GM21786 (cell line): ENCODE measurements around the gene ALPK3.

ENCODE experiments used
- ATAC-seq: cut with Tn5 transposase; IDR thresholded peaks from one replicate; pipeline ENCODE4 v1.9.1; 2021; ENCODE audit not compliant: unreplicated experiment

ALPK3 gene

DNA sequence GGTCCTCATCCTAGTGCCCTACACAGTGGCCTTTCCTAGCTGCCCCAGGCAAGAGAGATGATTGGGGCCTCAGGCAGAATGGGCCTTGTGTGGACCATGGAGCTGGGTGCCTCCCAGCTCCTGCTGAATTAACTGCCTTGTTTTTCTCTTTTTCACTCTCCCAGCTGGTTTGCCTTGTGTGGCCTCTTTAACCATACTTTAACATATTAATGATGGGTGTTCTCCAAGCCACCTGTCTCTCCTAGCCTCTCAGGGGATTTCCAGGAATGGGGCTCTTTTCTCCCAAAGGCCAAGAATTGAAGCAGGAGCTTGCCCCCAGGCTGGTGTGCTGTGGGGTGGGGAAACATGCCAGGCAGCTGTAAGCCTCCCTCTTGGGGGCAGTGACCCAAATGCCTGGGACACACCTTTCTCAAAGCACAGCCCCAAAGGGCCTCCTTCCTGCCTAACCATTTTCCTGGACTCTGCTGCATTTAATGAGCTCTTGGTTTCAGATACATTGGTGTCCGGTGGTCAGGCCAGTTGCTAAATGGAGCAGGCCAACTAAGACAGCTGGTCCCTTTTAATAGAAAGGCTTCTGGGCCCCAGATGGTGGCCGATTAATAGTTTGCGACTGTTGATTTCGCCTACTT lies 5.6 kb downstream of the ALPK3 start:
- no peak for ATAC-seq

DNA sequence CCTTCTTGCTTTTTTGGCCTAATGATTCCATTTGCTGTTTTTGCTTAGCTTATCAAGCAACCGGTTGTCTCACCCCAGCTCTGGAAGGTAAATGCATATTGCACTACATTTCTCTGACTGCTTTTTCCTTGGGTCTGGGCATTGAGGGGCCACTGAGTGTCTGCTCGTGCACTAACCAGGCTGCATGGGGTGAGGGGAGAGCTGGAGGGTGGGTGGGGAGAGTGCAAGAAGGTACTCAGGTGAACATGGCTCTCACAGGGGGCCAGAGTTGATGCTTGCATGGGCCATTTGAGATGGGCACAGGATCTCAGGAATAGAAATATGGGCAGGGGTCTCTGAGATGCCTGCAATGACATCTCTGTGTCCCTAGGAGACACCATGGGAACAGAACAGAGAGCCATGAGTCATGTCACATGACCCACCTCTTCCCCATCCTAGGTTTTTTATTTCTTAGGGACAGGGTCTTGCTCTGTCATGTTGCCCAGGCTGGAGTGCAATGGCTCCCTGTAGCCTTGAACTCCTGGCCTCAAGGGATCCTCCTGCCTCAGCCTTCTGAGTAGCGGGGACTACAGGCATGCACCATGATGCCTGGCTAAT lies 6.2 kb downstream of the ALPK3 start:
- no peak for ATAC-seq

DNA sequence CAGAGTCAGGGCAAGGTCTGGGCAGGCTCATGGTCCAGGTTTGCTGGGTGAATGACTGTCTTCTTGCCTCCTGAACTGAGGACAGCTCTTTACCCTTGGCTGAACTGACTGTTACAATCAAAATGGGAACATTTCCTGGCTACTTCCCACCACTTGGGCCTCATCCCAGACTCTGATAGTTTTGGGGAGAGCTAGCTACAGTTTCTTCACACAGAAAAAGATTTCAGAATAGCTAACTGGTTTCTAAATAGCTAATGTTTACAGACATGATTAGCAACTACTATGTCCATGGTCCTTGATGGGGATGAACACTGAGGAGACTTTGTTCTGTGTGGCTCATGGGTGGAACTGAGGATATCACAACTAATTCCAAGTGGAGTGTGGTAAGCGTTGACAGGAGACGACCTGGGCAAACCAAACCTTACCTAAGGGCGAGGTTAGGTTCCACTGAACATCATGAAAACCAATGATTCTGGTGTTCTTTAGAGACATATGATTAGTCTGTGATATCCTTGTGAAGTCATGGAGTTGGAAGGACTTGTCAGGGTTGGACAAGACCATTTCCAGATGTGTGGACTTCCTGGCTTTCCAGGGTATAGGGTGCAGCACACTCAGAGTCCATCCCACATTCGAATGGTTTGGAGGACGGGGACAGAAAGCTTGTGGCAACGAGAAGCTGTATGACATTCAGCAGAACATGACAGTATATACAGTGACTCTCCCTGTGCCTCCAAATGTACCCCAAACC lies 7.3 kb downstream of the ALPK3 start:
- ATAC-seq = no peak

DNA sequence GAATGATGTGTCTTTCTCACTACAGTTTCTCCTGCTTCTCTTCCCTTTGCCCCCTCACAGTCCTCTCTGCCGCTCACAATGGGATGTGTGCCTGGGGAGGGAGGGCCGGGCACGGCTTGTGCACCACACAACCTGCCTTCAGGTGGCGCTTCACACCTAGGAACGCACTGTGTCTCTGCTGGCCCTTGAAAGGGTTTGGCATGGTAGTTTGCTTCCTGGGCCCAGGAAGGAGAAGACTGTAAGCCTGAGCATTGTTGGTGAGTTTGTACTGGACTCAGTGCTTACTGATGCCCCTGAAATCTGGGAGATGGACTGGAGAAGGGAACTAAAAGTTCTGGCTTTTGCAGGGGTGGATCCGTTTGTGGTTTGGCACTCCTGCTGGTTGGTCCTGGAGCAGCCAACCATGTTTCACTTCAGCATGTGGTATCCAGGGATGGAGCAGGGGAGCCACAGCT lies 9.2 kb downstream of the ALPK3 start:
- no peak for ATAC-seq

DNA sequence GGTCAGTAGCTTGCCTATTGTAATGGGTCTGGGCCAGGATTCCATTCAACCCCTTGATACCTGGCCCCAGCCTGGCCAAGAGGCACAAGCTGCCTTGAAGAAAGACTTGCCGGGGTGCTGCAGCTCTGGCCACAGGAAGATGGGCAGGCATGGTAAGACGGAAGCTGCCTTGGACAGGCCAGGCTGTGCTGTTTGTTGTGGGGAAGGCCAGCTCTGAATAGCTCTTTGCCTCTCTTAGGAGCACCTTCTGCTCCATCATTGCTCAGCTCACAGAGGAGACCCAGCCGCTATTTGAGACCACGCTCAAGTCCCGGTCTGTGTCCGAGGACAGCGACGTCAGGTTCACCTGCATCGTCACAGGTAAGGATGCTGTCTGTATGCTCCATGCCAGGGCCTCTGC lies 10.1 kb downstream of the ALPK3 start:
- no peak for ATAC-seq

DNA sequence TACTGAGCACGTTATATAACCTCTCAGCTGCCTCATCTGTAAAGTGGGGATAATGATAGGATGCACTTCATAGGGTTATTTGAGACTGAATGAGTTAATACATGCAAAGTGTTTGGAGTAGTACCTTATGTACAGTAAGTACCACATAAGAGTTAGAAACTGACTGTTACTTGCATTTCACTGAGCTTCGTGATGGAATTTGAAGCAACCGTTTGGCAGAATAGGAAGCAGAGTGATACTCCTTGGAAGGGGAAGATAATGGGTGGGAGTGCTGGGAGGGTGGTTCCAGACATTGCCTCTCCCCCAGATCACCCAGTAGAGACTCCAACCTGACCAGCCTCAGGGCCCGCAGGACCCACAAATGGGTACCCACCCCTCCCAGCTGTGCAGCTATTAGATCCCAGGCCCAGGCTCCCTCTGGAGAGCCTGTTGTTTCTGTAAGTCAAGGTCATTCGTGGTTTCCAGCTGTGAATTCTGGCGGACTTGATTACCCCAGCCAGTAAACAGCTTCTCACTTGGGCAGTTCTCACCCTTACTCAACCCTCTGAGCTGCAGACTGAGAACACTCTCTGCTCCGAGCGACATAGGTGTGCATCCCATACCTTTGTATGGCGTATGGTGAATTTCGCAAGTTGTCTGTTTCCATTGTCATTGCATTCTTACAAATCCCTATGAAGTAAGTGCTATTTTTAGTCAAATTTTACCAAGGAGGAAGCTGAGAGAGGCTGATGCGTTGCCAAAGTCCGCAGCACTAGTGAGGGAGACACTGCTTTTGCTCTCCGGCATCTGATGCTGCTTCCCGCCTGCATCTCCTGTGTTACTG lies 11.1 kb downstream of the ALPK3 start:
- no peak for ATAC-seq

DNA sequence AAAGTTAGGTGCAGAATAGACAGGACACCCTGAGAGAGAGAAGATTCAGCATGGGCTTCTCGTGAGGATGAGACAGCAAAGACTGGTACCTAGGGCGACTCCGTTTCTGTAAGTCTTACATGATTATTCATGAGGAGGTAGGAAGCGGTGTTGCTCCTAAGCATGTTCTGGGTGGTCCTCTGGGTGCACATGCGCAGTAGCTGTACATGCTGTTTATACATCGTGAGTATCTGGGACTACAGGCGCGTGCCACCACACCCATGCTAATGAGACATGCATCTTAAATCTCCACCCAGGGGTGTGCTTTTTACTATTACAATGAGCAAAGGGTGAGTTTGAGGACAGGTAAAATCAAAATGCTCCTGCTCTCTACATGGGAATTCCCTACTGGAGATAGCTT lies 12.3 kb downstream of the ALPK3 start:
- ATAC-seq = no peak

DNA sequence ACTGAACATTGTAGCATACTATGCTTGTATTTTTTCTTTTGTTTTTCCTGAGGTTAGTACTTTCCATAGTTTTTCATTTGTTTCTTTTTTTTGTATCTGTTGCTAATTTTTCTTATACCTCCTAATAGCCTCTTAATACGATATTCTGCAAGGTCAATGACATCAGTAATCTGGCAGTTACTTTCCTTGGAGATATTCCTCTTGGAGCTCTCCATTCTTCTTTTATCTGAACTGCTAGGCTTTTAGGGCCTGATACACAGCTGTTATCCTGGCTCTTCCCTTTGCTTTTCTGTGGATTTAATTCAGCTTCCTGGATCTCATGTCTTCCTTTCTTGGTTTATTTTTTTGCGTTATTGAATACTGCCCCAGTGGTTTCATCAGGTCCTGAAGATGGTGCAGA lies 12.9 kb downstream of the ALPK3 start:
- no peak for ATAC-seq

DNA sequence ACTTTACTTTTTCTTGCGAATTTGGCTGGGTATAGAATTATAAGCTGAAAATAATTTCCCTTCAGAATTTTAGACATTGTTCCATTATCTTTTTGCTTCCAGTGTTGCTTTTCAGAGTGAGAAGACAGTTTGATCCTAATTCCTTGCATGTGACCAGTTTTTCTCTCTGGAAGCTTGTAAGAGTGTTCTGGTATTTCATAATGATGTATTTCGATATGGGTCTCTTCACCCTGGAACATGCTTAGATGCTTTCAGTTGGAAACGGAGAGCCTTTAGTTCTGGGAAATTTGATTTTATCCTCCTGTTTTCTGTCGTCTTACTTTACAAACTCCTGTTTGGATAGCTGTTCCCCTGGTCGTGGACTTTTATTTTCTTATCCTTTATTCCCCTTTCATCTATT lies 13.9 kb downstream of the ALPK3 start:
- ATAC-seq = no peak

DNA sequence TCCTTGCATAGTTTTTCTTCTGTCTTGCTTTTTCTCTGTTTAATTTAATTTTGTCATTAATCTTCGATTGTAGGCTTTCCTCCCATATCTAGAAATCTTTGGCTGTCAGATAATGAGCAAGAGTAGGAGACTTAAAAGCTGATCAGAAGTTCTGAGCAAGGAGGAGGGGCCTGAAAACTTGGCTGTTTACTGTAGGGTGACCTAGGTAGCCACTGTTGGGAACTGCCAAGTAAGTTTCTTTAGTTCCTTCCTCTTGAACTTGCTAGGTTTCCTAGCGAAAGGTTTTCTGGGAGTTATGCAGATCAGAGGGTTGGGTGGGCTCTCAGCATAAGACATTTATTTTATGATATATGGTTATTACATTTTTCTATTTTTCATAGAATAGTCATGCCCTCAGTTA lies 14.5 kb downstream of the ALPK3 start:
- ATAC-seq = no peak

DNA sequence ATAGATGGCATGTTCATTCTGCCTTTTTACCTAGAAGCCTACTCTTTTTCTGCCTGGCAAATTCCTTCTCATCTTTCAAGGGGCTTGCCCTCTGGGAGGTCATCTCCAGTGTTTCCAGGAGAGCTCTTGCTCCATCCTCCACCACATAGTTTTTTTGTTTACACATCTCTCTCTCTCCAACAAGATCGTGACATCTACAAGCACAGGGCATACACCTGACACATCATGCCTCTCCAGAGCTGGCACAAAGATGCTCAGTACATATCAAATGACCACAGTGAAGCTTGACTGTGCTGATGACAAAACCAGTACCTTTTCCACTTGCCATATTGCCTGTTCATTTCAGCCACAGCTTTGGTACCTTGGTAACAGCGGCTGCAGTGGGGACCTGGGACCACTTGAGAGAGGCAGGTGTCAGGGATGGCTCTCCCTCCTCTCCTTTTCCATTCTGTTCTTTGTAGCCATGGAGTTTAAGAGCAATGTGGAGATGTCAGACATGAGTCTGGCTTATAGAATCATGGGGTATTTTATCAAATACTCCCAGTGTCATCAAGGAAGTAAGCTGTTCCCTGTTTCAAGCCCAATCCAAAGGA lies 15.4 kb downstream of the ALPK3 start:
- no peak for ATAC-seq

DNA sequence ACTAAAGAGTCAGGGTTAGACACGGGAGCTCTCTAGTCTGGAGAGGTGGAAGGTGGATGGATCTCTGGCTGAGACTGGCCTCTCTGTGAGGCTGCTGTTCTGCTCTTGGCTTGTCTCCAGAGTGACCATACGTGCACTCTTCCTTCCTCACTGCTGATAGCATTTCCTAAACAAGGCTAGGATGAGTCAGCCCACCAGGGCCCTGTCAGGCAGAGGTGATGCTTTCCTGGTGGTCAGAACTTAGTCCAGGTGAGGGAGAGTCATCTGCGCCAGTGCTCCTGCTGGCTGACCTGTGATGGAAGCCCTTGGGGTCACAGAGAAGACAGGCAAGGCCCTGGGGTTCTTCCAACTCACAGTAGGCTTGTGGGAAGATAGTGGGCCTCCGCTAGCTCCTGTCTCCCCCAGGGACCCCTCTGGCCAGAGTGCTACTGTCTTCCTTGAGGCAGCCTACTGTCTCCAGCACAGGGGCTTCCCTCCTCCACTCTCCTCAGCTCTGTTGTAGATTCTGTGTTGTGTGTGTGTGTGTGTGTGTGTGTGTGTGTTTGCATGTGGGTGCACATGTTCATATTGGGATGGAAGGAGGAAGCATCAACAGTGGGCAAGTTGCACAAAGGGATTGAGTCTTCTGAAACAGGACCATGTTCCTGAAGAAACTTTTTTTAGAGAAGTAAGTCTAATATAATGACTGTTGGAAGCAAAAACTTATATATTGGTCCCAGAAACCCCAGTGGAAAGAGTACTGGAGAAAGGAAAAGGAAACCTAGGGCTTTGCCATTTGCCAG lies 16.5 kb downstream of the ALPK3 start:
- no peak for ATAC-seq

DNA sequence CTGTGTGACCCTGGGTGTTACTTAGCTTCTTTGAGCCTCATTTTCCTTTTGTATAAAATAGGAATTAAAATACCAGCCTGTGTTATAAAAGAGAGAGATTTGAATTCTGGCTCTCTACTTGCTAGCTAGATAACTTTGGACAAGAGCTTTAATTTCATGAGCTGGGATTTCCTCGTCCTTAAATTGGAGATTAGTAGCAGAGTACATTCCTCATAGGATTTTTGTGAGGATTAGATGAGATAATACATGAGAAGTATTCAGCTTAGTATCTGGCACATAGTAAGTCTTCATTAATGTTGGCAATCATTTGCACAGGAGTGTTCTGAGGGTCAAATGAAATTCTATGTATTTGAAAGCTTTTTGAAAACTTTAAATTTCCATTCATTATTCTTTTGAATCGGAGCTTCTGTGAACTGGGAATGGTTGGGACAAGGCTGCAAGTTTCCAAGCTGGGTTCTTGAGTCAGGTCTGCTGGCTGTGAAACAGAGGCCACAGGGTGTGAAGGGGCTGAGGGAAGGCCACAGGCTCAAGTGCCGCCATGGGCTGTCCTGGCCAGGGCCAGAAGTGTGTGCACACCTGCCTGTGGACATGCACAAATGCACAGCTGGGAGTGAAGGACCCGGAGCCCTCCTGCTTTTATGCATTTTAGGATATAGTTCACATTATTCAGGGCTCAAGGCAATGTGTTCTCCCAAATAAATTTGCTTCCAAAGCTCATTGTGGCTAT lies 17.2 kb downstream of the ALPK3 start:
- no peak for ATAC-seq

DNA sequence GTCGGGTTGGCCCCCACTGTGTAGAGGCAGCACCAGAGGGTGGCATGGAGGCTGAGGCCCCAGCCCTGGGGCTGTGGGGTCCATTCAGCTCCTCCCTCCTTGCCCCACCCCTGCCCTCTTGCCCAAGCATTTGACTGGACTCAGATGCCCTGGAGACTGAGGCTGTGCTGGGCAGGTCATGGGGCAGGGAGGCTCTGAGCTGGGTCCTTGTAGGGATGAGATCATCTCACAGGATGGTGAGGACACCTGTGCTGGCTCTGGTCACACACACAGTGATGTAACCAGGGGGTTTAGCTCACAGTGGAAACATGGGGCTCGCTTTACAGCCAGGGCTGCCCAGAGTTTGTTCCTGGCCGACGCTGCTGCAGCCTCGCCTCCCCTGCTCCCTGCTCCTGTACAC lies 17.8 kb downstream of the ALPK3 start:
- no peak for ATAC-seq

DNA sequence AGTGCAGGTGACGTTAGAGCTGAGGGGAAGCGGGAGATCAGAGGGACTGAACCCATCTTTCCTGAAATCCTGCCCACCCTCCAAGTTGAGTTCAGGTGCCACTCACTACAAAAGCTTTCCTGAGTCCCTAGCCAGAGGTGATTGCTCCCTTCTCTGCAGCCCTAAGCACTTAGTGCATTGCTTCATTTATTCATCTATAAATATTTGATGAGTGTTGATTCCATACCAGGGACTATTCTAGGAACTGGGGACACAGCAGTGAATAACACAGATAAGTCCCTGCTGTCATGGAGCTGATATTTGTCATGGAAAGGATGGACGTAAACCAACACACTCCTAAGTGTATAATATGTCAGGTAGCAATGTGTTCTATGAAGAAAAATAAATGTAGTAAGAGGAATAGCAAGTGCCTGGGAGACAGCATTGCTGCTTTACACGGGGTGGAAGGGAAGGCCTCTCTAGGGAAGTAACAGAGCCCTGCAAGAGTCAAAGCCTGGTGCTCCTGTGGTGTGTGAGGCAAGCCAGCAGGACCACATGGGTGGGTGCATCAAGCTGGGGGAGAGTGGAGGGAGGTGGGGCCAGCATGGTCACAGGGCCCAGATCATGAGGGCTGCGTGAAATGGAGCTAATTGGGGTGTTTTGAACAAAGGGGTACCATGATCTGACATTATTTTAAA lies 18.6 kb downstream of the ALPK3 start:
- ATAC-seq = no peak

DNA sequence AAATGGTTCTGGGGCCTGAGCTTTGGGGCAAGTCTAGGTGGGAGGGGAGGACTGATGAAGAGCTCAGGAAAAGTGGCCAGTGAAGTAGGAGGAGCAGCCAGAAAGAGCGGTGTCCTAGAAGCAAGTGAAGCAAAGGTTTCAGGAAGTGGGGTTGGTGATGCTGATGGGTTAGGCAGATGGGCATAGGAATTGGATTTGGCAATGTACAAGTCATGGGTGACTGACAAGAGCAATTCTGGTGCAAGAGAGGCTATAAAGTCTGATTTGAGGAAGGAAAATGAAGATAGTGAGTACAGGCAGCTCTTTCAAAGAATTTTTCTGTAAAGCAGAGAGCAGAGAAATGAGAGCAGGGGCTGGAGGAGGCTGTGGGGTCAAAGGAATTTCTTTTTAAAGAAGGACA lies 19.7 kb downstream of the ALPK3 start:
- no peak for ATAC-seq

DNA sequence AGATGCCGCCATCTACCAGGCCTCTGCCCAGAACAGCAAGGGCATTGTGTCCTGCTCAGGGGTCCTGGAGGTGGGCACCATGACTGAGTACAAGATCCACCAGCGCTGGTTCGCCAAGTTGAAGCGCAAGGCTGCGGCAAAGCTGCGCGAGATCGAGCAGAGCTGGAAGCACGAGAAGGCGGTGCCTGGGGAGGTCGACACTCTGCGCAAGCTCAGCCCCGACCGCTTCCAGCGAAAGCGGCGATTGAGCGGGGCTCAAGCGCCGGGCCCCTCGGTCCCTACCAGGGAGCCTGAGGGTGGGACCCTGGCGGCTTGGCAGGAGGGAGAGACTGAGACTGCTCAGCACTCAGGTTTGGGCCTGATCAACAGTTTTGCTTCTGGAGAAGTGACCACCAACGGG lies 22.6 kb downstream of the ALPK3 start:
- no peak for ATAC-seq

DNA sequence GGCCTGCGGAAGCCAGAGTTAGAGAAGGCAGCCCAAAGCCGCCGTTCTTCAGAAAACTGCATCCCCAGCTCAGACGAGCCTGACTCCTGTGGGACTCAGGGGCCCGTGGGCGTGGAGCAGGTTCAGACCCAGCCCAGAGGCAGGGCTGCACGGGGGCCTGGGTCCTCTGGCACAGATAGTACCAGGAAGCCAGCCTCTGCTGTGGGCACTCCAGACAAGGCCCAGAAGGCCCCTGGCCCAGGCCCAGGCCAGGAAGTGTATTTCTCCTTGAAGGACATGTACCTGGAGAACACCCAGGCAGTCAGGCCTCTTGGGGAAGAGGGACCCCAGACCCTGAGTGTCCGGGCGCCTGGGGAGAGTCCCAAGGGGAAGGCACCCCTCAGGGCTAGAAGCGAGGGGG lies 23.1 kb downstream of the ALPK3 start:
- no peak for ATAC-seq

DNA sequence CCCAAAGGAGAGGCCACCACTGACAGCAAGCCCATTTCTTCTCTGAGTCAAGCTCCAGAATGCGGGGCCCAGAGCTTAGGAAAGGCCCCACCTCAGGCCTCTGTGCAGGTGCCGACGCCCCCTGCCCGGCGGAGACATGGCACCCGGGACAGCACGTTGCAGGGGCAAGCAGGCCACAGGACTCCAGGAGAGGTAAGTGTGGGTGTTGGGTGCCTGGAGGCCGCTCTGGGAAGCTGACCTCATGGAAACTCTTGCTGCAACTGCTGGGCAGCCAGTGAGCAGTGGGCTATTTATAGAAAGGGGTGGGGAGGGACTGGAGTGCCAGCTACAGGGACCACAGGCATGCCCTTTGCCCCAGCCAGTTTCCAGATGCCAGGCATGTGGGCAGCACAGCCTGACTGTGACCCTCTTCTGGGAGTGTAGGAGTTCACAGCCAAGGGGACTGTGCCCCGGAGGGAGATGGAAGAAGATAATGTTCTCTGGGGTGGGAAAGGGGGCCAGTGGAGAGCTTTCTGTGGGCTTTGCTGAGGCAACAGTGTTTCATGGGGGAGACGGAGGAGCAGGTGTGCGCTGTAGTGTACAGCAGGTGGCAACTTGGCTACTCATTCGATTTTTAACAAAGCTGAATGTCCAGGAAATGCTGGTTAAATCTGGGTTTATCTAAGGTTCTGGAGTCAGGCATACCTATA lies 23.7 kb downstream of the ALPK3 start:
- no peak for ATAC-seq
